Activated CD4-positive, alpha-beta memory T cell treated with anti-CD3 and anti-CD28 coated beads for 36 hours (primary cell): ENCODE data around the gene NFATC3. TPM values are rescaled to one million over a fixed set of nuclear protein-coding genes. Genes with fewer than 3 reads are reported as not detected.

Experiments
- microRNA-seq: library from miRNA; unstranded; fragments of <30 nt; microRNA quantifications from one replicate; pipeline ENCODE4 v1.2.0, GENCODE V29; 2022; ENCODE audit warnings: borderline number of aligned reads, borderline microRNAs expressed, borderline replicate concordance
- total RNA-seq, 2 experiments: library from RNA; stranded (reverse); gene quantifications; one replicate each; pipeline ENCODE4 v1.2.3, GENCODE V29; 2021

Gene NFATC3
- total RNA-seq, 2 experiments from 2014 or later = 83.4 to 85.2 TPM

Small RNA genes within 50 kb of the gene (microRNA-seq; reads per million reads assigned to microRNA genes)
- gene MIR6773 = not detected

Other genes starting within 250 kb of the NFATC3 start
- gene THAP11, start 243.1 kb upstream of the NFATC3 start, total RNA-seq = 10 to 100 TPM; 31.8 to 32.1 TPM
- gene NUTF2, start 238.4 kb upstream of the NFATC3 start, total RNA-seq = 100 to 1,000 TPM; 141 to 148 TPM
- gene CENPT, start 237.7 kb upstream of the NFATC3 start, total RNA-seq = 10 to 100 TPM; 39.2 to 40.2 TPM
- gene EDC4, start 212.3 kb upstream of the NFATC3 start, total RNA-seq = 10 to 100 TPM; 88.6 to 94.2 TPM
- under 1 TPM in 1 of 2 experiments, not detected in 1; 0.76 TPM for gene NRN1L, start 200.5 kb upstream of the NFATC3 start, total RNA-seq
- 10 to 100 TPM in 1 of 2 experiments, 1 to 10 TPM in 1; 10.0 to 11.7 TPM for gene PSKH1, start 192.1 kb upstream of the NFATC3 start, total RNA-seq
- gene CTRL, start 153.5 kb upstream of the NFATC3 start, total RNA-seq = 1 to 10 TPM; 2.9 to 3.1 TPM
- gene PSMB10, start 148.5 kb upstream of the NFATC3 start, total RNA-seq = 100 to 1,000 TPM; 185 to 193 TPM
- gene LCAT, start 141.2 kb upstream of the NFATC3 start, total RNA-seq = 10 to 100 TPM; 10.1 to 10.7 TPM
- 10 to 100 TPM; 27.1 to 29.9 TPM for gene SLC12A4, start 116.7 kb upstream of the NFATC3 start, total RNA-seq
- gene DPEP3, start 104.9 kb upstream of the NFATC3 start, total RNA-seq = not detected
- 1 to 10 TPM; 3.9 to 5.3 TPM for gene DPEP2, start 85.9 kb upstream of the NFATC3 start, total RNA-seq
- not detected for gene DPEP2NB, start 69.5 kb upstream of the NFATC3 start, total RNA-seq
- gene DDX28, start 62.1 kb upstream of the NFATC3 start, total RNA-seq = 10 to 100 TPM; 12.8 to 14.5 TPM
- 10 to 100 TPM; 29.2 to 29.4 TPM for gene DUS2, start 62.1 kb upstream of the NFATC3 start, total RNA-seq
- gene ESRP2, start 150.8 kb downstream of the NFATC3 start, total RNA-seq = under 1 TPM; 0.27 to 0.59 TPM
- 1 to 10 TPM; 8.0 to 8.7 TPM for gene PLA2G15, start 160.0 kb downstream of the NFATC3 start, total RNA-seq
- gene SLC7A6, start 179.2 kb downstream of the NFATC3 start, total RNA-seq = 10 to 100 TPM; 62.8 to 63.8 TPM
- 10 to 100 TPM; 20.6 to 22.2 TPM for gene SLC7A6OS, start 225.6 kb downstream of the NFATC3 start, total RNA-seq
- 10 to 100 TPM; 60.4 to 62.8 TPM for gene PRMT7, start 225.6 kb downstream of the NFATC3 start, total RNA-seq